Stomach (tissue), 4 donors: ENCODE results near the gene CEL.

Source experiments
- EP300 ChIP-seq: sonication (generic); formaldehyde crosslinking; IDR thresholded peaks from one replicate; pipeline ENCODE4 v1.6.1; 2017; ENCODE audit warnings: antibody characterized with exemption
- TF ChIP-seq, protein P1 (sequence below), 7 experiments: fragments of 450-650 bp in 4 of 7; fragments of 200-600 bp in 3 of 7; sonication (generic) in 3 of 7; IDR thresholded peaks; one replicate each; pipeline ENCODE4 v1.5.1; 2016 to 2019; ENCODE audit warnings: antibody characterized with exemption in 7 of 7, control low read depth in 2 of 7, mild to moderate bottlenecking in 1 of 7

DNA sequence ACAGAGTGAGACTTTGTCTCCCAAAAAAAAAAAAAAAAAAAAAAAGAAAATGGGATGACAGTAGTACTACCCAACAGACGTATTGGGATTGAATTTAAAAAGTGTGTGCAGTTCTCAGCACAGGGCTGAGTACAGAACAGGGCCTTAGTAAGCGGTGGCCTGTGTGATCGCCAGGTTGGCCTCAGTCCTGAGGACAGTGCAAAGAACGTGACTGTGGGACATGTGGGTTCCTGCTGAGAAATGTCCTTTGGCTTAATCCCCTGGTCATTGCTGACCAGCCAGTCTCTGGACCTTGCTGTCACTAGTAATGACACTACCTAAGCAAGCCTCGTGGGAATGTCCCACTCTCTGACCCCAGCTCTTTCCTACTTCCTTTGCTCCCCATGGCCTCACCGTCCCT, 17.7 kb upstream of the CEL start:
- TF ChIP-seq, protein P1, sequence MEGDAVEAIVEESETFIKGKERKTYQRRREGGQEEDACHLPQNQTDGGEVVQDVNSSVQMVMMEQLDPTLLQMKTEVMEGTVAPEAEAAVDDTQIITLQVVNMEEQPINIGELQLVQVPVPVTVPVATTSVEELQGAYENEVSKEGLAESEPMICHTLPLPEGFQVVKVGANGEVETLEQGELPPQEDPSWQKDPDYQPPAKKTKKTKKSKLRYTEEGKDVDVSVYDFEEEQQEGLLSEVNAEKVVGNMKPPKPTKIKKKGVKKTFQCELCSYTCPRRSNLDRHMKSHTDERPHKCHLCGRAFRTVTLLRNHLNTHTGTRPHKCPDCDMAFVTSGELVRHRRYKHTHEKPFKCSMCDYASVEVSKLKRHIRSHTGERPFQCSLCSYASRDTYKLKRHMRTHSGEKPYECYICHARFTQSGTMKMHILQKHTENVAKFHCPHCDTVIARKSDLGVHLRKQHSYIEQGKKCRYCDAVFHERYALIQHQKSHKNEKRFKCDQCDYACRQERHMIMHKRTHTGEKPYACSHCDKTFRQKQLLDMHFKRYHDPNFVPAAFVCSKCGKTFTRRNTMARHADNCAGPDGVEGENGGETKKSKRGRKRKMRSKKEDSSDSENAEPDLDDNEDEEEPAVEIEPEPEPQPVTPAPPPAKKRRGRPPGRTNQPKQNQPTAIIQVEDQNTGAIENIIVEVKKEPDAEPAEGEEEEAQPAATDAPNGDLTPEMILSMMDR (IDR thresholded peaks at IDR 0.05): no peak
- TF ChIP-seq EP300: no peak
